RKO (cell line): Measurements from ENCODE around the gene ZIC4.

Source experiments
- DNase-seq: peaks from one replicate; pipeline ENCODE4 v3.0.0-alpha.2; 2016; ENCODE audit warnings: low spot score

The ZIC4 gene

DNA sequence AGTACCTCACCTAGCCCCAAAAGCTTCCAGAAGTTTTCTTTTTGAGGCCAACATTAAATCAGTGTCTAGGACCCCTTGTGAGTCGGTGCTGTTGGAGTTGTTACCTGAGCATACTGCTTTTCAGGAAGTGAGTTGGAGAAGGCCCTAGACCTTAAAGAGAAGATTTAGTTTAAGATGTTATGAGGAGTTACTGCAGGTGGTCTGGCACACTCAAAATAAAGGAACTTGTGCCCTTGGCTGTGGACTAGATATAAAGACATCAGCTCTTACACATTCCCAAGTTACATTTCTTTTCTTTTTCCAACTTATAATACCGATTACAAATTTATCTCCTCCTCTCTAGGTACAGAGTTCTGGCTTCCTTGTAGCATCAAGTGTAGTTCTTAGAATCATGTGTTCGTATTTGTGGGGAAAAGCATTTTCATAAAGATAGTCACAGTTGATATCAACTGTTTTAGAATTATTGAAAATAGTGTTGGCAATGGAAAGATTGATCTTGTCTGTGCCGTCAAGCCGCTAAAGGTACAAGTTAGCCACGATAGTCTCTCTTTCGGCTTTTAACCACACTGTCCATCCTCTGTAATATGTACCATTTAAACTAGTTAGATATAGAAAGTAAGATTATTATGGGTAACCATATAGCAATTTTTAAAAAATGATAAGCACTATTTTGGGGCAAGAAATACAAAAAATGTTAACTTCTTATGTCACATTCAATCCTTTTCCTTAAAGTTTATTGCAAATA is 11.4 kb upstream of the ZIC4 start:
- DNase-seq, result no peak

DNA sequence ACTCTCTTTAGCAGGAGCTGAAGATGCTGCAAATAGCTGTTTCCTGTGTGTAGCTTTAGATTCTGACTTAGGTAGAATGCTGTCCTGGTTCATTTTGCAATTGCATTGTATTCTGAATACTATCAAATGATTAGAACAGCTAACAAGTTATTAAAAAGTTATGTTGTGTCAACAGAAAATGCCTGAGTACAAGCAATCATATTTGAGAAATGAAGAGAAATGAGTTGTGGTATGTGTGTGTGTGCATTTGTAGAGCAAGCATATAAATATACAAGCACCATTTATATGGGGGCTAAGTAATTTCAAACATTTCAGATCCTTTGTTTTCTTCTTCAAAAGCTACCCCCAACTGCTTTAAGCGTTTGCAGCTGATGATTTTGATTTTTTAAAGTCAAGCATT is 10.6 kb upstream of the ZIC4 start:
- DNase-seq, result no peak

DNA sequence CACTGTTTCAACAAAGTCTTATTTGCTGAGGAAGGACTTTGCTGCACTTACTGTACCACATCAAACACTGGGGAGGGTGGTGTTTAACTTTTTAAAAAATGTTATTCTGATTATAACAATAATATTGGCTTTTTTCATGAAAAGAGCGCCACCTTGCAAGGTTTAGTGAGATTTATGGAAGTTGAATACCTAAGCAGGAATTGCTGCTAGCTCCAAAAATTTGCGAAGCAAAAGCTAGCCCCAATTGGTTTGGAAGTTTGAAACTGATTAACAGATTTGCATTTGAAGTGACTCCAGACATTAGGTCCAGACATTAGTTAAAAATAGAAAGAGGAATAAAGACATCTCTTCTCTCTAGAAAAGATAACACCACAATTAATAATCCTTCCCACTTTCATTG is 9.5 kb upstream of the ZIC4 start:
- no peak for DNase-seq

DNA sequence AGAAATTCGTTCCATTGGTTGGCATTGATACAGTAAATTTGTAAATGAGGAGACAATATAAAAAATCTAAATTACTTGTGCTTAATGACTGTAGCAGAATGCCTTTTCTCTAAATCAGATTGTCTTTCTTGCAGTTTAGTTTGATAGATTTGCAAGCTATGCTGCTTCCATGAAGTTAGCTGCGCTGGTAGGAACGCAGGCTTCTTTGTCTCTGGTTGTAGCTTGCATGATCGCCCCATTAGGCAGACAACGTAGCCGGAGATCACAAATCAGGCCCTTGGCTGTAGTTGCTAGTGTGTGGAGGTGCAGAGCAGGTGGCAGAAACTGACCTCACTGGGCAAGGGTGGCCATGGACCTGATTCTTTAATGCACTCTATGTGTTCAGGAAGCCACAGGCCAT is 8.9 kb upstream of the ZIC4 start:
- DNase-seq, result no peak

DNA sequence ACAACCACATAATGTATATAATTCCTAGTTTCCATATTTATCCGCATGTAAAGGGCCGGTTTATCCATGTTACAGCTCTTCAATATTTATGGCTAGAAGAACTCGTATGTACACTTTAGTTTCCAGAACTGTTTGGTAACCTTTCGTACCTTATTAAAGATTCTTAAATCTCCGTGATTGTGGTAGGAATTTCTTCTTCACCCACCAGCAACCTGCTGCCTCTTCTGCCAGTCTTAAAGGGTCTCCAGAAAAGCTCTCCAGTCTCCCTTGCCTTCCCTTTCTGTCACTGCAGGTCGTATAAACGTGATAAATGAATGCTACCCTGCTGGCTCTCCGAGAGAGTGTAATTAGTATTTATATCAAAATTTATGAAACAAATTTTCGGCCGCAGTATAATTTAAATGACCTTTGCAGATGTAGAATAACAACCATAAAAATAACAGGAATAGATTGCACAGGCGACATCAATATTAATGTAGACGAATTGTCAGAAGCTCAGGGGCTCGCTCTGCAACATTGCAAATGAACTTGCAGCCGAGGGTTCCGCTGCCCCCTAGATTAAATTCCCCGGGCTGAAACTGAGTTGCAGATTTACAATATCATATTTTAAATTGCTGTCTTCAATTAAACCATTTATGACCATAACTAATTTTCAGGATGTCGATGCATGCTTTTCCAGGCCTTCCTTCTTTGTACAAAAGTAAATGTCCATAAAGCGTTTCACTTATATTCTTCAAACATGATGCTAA is 8.2 kb upstream of the ZIC4 start:
- DNase-seq, result no peak

DNA sequence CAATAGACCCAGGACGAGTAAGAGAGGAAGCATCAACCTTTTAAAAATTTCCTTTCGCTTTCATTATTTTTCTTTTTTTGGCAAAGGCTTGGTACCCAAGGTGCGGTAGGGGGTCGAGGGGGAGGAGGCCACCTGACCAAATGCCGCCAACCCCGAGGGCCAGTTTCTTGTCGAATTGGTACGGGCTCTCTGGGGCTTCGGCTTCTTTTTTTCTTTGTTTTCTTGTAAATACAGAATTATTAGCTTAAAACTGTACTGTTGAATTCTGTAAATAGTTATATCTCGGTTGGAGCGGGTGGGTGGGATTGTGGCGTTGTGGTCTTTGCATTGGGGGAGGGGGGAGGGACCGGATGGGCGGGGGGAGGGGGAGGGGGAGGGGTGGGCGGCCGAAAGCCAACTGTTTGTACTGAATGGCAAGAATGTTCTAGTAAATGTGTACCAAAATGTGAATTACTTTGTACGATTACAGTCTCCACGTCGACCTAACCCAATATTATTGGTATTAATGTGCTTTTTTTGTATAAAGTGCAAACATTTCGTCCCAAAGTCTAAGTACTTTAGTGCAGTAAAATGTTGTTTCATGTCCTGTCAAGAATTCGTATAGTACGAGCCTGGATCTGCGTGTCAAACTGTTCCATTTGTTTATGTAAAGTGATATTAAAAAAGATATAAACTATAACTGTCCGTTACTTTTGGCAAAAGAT is 7.5 kb upstream of the ZIC4 start:
- no peak for DNase-seq

DNA sequence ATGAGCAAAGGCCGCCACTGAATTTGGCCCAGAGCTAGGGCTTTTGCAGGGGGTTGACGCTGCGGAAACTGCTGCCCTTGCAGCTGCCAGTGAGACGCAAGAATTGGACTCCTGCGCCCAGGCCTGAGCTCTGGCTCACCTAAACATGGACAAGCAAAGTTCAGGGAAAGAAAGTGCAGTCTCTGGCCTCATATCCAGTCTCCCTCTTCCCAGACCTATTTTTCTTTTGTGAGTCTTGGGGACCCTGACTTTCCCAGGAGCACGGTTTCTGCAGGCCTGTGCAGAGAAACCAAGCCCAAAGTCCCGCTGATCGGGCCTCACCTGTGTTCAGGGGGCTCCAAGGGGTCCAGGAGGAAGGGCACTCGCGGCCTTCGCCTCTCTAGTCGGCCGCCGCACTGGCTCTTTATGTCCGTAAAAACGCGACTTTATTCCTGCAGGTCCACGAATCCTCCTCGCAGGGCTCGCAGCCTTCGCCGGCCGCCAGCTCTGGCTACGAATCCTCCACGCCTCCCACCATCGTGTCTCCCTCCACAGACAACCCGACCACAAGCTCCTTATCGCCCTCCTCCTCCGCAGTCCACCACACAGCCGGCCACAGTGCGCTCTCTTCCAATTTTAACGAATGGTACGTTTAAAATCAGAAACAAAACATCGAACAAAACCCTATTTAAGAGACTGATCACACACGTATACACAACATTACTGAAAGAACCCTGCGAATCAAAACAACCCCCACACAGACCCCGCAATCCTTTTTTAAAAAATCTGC is 6.8 kb upstream of the ZIC4 start:
- DNase-seq, result no peak

DNA sequence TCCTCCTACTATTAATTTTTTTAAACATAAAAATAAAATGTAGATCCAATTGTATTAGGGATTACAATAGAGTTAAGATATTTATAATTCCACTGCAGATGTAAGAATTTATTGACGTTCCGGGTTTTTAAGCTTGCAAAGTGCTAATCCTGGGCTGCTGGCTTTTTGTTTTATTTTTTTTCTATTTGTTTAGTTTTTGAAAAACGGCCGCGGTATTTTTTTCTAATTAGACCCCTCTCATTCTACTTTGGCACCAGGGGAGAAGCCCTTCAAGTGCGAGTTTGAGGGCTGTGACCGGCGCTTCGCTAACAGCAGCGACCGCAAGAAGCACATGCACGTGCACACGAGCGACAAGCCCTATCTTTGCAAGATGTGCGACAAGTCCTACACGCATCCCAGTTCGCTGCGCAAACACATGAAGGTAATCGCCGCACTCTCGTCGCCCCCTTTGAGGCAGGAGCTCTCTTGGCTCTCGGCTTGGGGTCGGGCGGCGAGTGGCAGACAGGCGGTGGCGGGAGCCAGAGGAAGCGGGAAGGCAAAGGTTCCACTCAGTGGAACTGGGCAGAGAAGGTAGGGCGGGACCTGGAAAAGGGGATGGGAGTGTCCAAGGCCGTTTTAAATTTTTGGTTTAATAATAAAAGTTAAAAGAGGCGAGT is 6.0 kb upstream of the ZIC4 start:
- DNase-seq, result no peak

DNA sequence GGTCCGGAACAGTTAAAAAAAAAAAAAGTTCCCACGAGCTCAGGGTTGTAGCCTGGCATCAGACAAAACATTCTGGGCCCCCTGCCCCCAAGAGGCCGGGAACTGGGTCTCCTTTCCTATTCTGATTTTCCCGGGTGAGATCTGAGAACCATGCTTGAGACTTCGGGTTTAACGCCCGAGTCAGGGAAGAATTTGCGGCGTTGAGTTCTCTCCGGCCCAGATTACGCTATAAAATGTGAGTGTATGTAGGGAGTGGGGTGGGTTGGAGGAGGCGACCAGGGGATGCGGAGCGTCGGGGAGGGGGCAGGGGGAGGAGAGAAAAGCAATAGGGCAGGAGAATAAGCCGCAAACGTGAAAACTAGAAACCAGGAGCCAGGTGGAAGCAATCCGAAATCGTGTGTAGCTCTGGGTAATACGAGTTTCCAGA is 5.5 kb upstream of the ZIC4 start:
- DNase-seq, result no peak

DNA sequence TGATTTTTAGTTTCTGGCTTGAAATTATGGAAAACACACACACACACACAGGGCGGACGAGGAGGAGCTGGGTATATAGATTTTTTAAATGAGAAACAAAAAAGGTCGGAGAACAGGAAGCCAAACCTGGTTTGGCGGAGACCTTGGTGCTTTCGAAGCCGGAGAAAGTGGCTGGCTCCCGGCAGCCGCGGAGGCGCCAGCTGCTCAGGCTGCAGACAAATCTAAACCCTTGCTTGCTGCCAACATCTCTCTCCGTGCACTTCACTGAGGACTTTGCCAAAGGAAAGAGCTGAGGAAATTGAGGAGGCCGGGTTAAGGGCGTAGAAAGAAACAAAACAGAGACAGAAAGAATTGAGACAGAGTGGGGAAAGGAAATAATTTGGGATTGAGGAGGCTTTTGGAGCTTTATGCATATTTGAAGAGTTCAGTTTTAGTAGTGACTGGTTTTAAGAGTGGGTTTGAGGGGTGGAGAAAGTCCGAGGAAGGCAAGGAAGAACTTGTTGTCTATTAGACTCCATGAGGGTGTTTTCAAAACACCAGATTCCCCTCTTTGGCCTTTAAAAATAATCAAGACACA is 5.0 kb upstream of the ZIC4 start:
- DNase-seq, result no peak

DNA sequence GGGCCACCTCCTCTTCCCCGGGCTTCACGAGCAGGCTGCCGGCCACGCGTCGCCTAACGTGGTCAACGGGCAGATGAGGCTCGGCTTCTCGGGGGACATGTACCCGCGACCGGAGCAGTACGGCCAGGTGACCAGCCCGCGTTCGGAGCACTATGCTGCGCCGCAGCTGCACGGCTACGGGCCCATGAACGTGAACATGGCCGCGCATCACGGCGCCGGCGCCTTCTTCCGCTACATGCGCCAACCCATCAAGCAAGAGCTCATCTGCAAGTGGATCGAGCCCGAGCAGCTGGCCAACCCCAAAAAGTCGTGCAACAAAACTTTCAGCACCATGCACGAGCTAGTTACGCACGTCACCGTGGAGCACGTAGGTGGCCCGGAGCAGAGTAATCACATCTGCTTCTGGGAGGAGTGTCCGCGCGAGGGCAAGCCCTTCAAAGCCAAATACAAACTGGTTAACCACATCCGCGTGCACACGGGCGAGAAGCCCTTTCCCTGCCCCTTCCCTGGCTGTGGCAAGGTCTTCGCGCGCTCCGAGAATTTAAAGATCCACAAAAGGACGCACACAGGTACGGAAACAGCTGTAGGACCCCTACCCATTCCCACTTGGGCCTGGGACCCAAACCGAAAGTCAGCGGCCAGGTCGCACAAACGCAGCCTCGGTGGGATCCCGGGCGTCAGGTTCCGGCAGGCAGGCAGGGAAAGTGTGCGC is 4.3 kb upstream of the ZIC4 start:
- DNase-seq, result no peak

DNA sequence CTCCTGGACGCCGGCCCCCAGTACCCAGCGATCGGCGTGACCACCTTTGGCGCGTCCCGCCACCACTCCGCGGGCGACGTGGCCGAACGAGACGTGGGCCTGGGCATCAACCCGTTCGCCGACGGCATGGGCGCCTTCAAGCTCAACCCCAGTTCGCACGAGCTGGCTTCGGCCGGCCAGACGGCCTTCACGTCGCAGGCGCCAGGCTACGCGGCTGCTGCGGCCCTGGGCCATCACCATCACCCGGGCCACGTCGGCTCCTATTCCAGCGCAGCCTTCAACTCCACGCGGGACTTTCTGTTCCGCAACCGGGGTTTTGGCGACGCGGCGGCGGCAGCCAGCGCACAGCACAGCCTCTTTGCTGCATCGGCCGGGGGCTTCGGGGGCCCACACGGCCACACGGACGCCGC is 3.8 kb upstream of the ZIC4 start:
- DNase-seq, result no peak

DNA sequence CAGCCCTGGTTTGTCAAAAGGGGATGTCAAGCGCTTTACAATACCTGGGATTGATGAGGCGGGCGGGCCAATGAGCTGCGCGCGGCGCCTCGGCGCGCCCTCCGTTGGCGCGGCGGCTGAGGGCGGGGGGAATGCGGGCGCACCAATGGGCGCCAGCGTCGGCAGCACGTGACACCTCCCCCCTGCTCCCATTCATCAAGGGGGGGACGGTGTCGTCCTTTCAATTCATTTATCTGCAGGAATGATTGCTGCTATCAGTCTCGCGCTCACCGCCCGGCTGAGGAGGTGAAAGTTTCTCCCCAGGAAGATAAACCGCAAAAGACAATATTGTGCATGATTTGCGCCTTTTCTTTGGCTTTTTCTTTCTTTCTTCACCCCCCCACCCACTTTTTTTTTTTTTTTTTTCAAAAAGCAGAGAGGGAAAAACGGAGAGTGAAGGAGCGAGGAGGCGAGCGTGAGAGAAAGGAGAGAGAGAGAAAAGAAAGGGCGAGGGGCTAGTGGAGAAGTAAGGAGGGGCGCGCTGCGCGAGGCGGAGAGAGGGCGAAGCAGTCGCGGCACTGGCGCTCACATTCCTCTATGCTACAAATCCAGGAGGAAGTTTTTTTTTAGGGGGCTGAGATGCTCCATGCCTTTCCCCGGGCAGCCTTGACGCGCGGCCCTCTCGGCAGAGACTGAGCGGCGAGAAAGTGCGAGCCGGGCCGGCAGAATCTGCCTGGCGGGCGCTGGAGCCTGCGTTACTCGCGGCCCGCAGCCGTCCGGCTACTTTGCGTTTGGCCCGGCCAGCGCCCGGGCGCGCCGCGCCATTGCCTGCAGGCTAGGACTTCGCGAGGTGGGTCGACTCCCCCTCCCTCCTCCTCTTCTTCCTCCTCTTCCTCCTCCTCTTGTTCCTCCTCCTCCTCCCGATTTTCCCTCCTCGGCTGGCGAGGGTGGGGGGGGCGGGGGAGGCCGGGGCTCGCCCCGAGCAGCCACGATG is 3.1 kb upstream of the ZIC4 start, which contains the start of gene ZIC1:
TSS of gene ZIC1 (plus strand) at position 223 of the 973 bp plus-strand sequence. CDS start at position 971, 748 bp downstream.
- no peak for DNase-seq

DNA sequence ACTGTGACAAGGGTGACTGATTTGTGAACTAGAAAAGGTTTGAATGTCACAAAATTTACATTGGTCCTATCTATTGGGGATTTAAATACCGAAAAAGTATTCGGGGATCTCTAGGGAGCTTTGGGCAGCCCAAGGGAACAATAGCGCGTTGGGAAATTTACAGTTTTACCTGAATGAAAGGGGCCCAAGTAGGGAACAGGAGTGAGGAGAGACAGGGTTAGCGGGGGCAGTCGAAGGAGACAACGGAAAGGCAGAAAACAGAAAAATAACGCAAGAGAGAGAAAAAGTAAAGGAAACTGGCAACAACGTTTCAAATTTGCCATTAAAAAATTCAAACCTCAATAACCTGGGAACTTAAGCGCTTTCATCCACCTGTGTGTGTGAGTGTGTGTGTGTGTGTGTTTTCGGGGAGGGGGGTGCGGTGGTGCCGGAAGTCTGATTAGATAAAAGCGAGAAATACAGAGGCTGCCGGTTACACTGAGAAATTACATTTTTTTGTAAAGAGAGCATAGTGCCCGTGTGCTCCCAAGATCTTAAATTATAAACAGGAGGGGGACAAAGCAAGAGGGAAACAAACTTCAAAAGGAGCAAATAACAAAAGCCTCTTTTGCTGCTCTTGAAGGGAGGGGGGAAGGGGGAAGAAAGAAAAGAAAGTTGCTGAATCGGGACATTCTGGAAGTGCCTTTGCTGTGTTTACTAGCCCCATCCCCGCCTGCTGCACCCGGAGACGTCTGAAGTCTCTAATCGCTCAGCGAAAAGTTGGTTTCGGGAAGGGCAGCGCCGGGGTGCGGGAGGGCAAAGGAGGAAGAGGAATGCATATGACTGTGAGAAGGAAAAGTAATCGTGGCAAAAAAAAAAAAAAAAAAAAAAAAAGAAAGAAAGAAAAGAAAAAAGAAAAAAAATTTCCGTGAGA is 2.1 kb upstream of the ZIC4 start:
- DNase-seq, result no peak

DNA sequence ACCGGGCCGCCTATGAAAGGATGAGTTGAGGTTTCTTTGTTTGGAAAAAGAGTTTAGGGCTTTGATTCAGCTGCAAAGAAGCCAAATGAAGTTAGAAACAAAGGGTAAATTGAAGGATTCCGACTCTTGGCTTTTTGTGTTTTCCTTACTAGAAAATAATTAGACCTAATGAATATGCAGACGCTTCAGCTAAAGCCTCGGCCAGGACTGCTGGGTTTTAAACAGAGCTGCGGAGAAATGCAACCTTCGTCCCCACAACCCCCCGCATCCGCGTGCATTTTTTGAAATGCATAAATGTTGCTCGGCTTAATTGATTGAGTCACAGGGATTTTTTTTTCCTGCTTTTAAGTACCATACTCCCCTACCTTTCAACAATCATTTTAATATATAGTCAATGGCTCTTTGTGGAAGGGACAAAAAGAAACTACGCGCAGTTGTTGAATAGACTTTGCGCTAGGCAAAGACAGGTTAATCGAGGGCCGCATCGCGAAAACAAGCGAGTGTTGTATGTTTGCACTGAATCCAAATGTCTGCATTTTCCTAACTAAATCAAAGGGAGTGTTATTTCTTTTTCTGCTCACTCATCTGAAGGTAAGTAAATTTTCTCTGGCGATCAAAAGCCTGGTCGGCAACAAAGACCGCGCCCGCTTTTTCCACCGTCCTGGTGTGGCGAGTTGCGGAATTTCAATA is 1.3 kb upstream of the ZIC4 start:
- DNase-seq, result no peak

DNA sequence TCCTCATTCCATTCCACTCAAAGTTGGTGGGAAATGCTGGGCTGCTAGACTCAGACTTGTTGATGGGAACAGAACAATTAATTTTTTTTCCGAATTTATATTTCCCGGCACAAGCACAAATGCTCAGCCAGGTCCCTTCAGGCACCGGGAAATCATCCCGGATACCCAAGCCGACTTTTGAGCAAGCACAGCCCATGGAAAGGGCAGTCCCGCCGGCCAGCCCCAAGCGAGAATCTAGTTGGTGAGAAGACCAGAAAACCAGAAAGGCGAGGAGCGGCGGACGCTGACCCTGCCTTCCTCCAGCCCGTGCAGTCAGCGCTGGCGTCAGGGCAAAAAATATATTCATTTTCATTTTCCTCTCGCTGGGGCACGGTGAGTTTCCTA is 763 bp upstream of the ZIC4 start:
- DNase-seq, result no peak

DNA sequence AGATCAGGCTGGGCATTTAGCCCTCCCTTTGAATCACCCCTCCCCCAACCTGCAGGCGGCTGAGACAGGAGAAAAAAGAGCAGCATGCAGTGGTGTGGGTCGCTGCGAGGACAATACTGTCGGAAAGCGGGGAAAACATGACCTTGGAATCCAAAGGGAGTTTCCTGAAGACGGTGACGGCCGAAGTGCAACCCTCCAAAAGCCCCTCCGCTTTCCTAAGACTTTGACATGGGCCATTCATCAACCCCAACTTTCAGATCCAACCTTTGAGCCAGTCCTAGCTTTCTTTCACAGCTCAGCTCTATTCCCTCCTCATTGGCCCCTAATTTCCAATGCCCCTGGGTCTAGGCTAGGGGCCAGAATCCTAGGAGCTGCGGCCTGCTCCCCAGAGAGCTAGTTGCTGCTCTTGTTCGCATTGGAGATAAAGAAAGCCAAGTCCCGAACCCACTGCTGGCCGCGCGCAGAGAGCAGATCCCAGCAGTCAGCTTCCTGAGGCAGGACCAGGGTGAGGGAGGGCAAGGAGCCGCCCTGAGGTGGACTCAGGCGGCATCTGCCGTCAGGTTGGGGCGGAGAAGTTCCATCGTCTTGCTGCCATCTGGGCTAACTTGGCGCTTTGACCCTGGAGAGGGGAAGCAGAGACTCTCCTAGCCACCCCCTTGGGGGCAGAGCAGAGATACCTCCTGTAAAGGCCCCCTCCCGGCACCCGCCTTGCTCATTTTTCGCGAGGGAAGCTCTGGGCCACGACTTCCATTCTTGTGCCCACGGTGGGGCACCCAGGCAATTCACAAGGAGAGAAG is 914 bp downstream of the ZIC4 start:
- no peak for DNase-seq
